ENCODE results near the gene CAMTA1.
A peak's percentile ranks its signal among the peaks of the same experiment; 100 is the strongest.
"Not testable (repeated sequence)": the region's sequence is repeated elsewhere in the genome, so short reads cannot be mapped to it uniquely, and the experiment has no call there.

Gene CAMTA1

DNA sequence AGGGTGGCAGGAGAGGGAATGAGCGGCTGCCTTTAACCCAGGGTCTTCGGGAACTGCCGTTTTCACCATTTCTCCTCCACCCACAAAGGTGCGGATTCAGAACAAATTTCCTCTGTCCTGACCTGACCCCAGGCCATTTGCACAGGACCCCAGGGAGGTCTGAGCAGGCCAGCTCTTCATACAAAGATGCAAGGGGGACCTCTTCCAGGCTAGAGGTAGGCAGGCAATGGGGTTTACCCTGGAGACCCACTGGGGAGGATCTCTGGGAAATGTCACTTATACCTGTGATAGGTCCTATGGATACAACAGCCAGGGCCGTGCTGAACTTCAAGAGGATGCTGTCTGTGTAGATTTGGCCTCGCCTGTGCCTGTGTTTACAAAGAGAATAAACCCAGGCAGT lies 896.1 kb downstream of the CAMTA1 start:
- no peak for DNase-seq

- DNase-seq = no peak
Measured at GRCh38 chr1:7683521-7683920, 898.3 kb downstream of the CAMTA1 start.

- DNase-seq = no peak
Measured at GRCh38 chr1:7684132-7684531, 898.9 kb downstream of the CAMTA1 start.

DNA sequence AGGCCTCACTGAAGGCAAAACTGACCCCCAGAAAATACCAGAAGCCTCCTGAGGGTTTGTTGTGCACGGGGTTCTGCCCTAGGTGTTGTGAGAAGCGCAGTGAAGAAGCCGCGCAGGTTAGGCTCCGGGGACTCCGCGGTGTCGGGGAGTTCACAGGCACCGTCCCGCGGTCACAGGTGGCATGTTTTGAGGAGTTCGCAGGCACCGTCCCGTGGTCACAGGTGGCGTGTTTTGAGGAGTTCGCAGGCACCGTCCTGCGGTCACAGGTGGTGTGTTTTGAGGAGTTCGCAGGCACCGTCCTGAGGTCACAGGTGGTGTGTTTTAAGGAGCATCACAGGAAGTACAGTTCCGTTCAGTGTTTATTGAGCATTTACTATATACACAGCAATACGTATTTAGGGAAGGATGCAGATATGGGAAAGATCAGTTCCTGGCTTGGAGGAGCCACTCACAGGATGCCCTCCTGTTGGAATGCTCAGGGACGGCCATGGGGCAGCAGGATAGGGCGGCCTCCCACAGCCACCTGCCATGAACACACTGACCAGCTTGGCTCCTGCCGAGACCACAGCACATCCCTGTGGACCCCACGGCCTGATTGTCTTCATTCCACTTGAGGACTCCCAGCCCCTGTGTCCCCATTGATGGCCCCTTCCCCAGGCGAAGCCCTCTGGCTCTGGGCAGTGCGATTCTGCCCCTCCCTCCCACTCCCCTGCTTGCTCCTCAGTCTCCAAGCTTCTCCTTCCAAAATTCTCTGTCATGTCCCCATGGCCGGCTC lies 899.8 kb downstream of the CAMTA1 start:
- DNase-seq = no peak

DNA sequence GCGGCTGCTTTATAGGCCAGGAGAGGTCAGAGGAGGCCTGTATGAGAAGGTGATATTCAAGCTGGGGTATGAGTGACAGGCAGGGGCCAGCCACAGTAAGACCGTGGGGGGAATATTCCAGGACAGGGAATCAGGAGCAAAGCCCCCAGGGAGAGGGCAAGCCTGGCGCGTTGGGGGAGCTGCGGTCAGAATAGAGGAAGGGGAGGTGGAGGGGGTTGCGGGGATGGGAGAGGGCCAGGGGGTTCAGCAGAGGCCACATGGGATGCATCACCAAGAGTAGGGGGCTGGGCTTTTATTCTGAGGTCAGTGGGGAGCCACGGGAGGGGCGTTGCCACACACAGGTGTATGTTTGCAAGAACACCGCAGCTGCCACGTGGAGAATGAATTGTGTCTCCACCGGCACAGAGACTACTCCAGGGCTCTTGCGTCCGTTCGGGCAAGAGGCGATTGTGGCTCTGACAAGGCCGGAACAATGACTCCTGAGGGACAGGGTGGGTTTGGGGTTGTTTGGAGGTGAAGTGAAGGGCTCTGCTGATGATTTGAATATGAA lies 901.1 kb downstream of the CAMTA1 start:
- no peak for DNase-seq

- DNase-seq = no peak
Measured at GRCh38 chr1:7687411-7687810, 902.2 kb downstream of the CAMTA1 start.

DNA sequence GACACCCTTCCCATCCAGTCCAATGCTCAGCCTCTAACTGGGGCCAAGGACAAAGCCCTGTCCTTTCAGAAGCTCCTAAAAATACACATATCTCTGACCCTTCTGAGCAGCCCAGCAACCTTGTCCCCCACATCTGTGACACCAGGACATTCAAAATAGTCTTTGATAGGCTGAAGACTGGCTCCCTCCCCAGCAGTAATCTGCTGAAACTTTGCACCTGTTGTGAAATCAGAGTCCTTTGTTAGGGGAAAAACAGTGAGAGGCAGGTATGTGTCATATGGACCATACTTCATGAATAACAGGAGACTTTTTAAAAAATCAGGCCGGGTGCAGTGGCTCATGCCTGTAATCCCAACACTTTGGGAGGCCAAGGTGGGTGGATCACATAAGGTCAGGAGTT lies 903.4 kb downstream of the CAMTA1 start:
- DNase-seq = no peak

- not testable (repeated sequence) for DNase-seq
Measured at GRCh38 chr1:7689307-7689706, 904.1 kb downstream of the CAMTA1 start.

- peak; percentile 1 for DNase-seq
Measured at GRCh38 chr1:7690076-7690475, 904.8 kb downstream of the CAMTA1 start.

GRCh38 chr1:7690496-7691182 lies 905.4 kb downstream of the CAMTA1 start:
- no peak for DNase-seq

DNA sequence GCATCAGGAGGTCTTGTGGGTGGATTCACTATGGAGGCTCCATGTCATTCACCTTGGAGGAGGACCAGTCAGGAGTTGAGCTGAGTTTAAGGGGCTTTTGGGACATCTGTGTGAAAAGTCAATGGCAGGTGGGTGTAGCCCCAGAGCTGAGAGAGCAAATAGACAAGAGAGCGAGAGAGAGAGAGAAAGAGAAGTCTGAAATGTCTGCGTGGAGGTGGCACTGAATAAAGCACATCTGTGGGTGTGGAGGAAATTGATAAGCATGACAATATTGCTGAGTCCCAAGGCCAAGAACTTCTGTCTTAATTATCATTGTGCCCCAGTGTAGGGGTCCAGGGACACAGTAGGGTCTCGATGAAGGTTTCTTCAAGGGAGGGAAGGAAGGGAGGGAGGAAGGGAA lies 906.3 kb downstream of the CAMTA1 start:
- DNase-seq = peak; percentile 1

DNA sequence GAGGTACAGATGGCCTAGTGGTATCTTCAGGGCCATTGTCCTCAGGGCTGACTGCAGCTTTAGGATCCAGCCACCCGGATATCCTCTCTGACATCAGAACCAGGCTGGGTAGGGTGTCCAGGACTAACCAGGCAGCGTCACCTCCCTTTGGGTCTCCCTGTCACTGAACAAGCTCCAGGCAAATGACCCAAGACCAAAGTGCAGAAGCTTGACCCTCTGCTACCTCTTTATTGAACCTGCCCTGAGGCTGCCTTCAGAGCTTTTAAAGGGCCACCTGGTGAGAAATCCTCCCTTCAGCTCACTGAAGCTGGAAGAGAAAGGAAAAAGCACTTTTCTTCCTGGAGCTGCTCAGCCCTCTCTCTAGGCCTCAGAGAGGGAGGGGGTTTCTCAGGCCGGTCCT lies 906.8 kb downstream of the CAMTA1 start:
- no peak for DNase-seq

GRCh38 chr1:7693037-7693436 lies 907.8 kb downstream of the CAMTA1 start:
- not testable (repeated sequence) for DNase-seq

GRCh38 chr1:7693662-7694061 lies 908.4 kb downstream of the CAMTA1 start:
- no peak for DNase-seq

DNA sequence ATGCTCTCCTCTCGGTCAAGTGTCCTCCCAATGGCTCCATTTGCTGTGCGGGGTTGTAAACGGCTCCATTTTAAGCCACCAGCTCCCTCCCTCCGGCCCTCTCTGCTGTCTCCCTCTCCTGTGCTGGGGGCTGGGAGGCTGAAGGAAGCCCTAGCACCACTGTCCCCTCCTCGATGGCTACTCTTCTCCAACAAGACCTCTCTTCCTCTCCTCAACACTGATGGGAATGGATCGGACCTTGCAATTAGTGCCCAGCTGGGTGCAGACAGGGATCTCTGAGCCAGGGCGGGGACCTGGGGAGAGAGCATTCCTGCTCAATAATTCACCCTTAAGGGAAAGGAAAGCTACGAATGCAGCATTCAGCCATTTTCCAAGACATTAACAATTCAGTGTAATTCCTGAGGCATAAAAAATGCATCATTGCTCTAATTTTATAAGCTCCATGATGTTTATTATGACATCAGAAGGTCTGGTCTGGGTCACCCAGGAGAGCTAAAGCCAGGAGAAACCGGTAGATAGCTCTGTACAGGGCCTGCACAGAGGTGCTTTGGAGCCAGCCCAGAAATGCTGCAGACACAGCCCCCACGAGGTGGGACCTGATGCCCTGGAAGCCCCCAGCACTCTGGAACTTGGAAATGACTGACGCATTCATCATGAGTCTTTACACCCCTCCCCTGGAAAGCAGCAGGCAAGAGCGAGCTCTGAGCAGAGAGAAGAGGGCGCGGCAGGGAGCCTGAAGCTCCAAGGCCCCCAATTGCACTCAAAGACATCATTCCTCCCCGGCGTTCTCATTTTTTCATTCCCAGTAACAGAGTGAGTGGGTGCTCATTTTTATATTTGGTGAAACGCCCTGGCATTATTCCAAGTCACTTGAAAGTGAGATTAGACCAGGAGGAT lies 909.6 kb downstream of the CAMTA1 start:
- DNase-seq = no peak

GRCh38 chr1:7695497-7696117 lies 910.4 kb downstream of the CAMTA1 start:
- no peak for DNase-seq

DNA sequence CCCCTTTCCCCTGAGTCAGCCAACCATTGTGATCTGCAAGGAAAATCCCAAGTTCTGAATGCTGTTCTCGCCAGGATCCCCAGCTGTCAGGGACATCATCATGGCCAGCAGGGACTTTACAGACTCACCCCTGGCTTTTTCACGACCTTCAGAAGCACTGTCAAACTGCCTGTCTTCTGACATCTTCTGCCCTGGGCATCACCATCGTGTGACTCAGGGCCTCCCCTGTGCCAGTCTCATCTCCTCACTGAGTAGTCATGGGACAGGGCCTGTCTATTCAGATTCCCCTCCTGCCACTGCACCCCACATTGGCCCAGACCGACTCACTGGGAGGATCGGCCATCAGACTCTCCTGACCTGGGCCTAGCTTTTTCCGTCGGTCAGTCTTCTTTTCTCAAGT lies 913.4 kb downstream of the CAMTA1 start:
- no peak for DNase-seq

DNA sequence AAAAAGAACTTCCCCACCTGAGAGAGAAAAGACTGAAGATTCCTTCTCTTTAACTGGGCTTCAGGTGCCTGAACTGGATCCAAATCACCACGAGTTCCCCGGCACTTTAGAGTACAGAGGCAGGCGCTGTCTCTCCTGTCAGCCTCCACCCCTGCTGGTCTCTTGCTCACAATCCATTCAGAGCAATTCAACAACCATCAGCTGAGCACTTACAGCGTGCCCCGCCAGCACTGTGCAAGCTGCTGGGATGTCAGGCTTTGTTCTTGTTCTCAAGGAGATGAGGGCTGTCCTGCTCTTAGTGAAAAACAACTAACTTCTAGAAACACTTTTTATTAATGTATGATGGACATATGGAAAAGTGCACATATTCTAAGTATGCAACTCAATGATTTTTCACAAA lies 917.1 kb downstream of the CAMTA1 start:
- no peak for DNase-seq

DNA sequence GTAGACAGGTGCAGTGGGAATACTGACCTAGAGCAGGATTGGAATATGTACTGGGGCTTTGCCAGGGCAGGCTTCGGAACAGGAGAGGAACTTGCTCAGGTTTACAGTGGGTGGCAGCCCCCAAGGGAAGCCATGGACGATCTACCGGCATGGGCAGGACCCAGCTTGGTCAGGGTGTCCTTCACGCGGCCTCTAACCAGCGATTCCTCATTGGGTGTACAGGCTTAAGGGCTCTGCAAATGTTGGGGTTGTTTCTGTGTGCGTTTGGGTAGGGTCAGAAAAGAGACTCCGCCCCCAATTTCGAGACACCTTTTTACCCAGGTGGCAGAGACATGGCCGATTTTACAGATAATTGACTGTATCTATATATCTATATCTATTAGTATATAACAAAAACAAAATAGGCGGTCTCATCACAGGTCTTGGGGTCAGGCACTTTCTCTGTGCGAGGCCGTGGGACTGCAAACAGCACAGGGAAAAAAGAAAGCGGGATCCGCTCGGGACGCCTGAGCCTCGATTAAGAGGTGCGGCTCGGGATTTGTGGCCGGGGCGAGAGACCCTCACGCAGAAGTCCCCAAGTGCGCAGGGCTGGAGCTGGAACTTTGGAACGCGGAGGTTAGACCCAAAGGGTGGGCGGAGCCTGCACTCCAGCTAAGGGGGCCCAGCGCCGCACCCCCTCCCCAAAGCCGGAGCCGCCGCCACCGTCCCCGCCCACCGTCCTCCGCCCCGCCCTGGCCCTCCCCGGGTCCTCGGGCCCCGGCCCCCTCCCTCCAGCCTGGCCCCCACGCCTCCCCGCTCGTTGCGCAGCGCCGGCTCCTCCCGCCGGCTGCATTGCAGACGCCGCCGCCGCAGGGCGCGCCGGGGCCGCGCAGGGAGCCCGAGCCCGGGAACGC lies 918.3 kb downstream of the CAMTA1 start:
- no peak for DNase-seq

GRCh38 chr1:7704214-7705047 lies 919.2 kb downstream of the CAMTA1 start:
- DNase-seq = peak; percentile 95

Data from 8988T (cell line).